Activated naive CD4-positive, alpha-beta T cell treated with anti-CD3 and anti-CD28 coated beads, Interleukin-2, amount 50 U/mL, for 24 hours (primary cell): ENCODE data around the gene SLC44A3.

Source experiments
- H3K27ac Mint-ChIP-seq: one replicate; pipeline ENCODE4 v1.8.0; 2021; ENCODE audit warnings: mild to moderate bottlenecking, mixed read lengths
- H3K27me3 Mint-ChIP-seq: one replicate; pipeline ENCODE4 v1.8.0; 2021; ENCODE audit warnings: mixed read lengths
- H3K36me3 Mint-ChIP-seq: one replicate; pipeline ENCODE4 v1.8.0; 2021; ENCODE audit warnings: mixed read lengths
- H3K4me1 Mint-ChIP-seq: one replicate; pipeline ENCODE4 v1.8.0; 2021; ENCODE audit warnings: mixed read lengths
- H3K4me3 Mint-ChIP-seq: one replicate; pipeline ENCODE4 v1.8.0; 2021; ENCODE audit warnings: mild to moderate bottlenecking, mixed read lengths
- H3K9me3 Mint-ChIP-seq: one replicate; pipeline ENCODE4 v1.8.0; 2021; ENCODE audit warnings: mixed read lengths

The SLC44A3 gene

DNA sequence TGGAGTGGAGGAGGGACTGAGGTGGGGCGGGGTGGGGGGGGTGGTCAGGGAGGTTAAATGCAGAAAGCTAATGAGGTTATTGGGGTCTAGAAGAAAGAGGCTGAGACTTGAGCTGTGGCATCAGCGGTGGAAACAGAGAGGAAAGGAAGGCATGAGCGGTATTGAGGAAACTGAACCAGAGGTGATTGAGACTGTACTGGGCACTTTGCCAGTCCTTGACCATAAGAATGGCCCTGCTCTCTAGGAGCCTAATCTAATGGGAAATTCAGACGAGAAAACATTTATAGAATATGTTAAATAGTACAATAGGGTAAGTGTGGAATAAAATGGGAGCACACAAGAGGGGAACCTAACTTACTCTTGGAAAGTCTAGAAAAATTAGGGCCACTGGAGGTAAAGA is 23.7 kb downstream of the SLC44A3 start:
- Mint-ChIP-seq H3K4me1 (peaks cover 3% of the 10 kb centered on the region), H3K36me3 (no peaks in the 10 kb centered on the region), H3K4me3 (no peak overlapping the region), H3K27ac (no peak overlapping the region), H3K27me3 (no peaks in the 10 kb centered on the region), H3K9me3 (no peaks in the 10 kb centered on the region)

DNA sequence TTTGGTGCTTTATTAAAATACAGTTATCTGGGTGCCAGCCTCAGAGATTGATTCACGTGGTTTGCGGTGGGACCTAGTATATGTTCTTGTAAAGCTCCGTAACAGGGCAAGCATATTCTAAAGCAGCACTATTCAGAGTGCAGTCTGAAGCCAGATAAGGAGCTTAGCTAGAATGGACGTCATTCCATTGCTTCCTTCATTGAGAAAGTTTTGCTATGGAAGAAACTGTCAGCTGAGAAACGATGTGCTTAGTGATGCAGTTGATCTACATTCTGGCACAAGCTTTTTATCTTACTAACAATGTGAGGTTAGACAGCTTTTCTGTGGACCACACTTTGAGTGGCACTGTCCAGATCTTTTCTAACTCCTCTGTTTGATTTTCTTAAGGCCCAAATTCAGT is 26.2 kb downstream of the SLC44A3 start:
- no peaks in the 10 kb centered on the region for H3K27me3 Mint-ChIP-seq
- H3K27ac Mint-ChIP-seq, result no peak overlapping the region
- no peaks in the 10 kb centered on the region for H3K36me3 Mint-ChIP-seq
- peaks cover 3% of the 10 kb centered on the region for H3K4me1 Mint-ChIP-seq
- H3K4me3 Mint-ChIP-seq, result no peak overlapping the region
- no peaks in the 10 kb centered on the region for H3K9me3 Mint-ChIP-seq

DNA sequence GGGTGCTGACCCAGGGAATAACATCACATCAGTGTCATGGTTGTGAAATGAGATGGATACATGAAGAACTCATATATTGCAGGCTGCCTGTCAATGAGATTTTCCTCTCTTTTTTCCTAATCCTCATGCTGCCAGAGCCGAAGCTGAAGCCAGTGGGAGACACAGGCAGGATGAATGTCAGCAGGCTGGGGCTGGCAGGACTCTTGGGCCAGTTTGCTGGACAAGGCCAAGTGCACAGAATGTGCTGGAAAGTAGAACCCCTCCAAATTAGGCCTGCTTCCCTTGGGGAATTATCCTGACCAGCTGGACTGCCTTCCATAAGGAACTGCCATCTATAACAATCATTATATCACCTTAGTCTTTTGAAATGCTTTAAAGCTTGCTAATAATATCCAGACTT is 31.4 kb downstream of the SLC44A3 start:
- Mint-ChIP-seq H3K4me1 (no peaks in the 10 kb centered on the region), H3K27ac (no peak overlapping the region), H3K4me3 (no peak overlapping the region), H3K27me3 (no peaks in the 10 kb centered on the region), H3K36me3 (no peaks in the 10 kb centered on the region), H3K9me3 (no peaks in the 10 kb centered on the region)

DNA sequence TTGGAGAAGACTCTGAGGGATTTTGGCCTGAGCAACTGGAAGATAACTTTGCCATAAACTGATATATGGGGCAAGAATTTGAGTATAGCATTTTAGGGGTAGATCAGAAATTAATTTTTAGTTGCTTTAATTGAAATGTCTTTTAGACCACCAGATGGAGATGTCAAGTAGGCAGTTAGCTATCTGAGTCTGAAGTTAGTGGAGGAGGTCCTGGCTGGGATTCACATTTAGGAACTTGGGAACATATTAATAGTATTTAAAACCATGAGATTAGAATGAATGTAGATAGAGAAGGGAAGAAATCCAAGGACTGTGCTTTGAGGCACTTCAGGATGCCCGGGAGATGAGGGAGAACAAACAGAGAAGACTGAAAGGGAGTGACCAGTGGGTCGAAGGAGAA is 32.6 kb downstream of the SLC44A3 start:
- Mint-ChIP-seq H3K4me3 (no peak overlapping the region), H3K27me3 (no peaks in the 10 kb centered on the region), H3K4me1 (no peaks in the 10 kb centered on the region), H3K27ac (no peak overlapping the region), H3K36me3 (no peaks in the 10 kb centered on the region), H3K9me3 (no peaks in the 10 kb centered on the region)

DNA sequence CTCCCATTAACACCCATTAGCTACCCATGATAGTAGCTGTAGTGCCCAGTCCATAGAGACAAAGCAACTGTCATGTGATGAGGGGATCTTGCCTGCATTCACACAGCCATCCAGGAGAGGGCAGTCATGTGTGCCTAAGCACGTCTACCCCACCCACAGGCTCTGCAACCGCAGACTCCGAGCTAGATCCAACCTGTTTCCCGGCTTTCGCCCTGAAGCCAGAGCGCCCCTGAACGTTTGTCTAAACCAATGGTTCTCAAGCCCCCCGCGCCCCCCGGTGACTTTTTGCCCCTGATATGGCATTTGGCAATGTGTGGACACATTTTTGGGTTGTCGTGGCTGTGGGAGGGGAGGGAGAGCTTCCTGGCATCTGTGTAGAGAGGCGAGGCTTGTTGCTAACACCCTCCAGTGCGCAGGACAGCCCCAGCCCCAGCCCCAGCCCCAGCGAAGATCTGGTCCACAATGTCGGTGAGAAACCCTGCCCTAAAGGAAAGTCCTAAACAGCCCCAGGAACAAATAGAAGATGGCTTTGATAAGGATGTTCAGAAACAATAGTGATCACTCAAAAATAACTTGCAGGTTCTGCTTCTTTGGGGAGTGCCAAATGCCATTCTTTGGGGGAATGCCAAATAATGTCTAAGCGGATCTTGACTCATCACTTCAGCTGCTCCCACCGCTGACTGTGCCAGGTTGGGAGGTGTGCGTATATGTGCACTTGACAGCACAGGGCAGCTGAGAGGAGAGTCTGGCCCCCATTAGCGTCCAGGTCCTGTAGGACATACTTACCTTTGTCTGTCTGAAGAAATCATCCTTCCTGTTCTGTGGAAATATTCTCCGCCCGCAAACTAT is 34.5 kb downstream of the SLC44A3 start:
- H3K27me3 Mint-ChIP-seq, result peaks cover 5% of the 10 kb centered on the region
- no peaks in the 10 kb centered on the region for H3K9me3 Mint-ChIP-seq
- no peak overlapping the region for H3K4me3 Mint-ChIP-seq
- H3K27ac Mint-ChIP-seq, result no peak overlapping the region
- H3K36me3 Mint-ChIP-seq, result no peaks in the 10 kb centered on the region
- H3K4me1 Mint-ChIP-seq, result no peaks in the 10 kb centered on the region

- no peak overlapping the region for H3K27ac Mint-ChIP-seq
- no peaks in the 10 kb centered on the region for H3K36me3 Mint-ChIP-seq
- peaks cover 5% of the 10 kb centered on the region for H3K27me3 Mint-ChIP-seq
- H3K4me3 Mint-ChIP-seq, result no peak overlapping the region
- no peaks in the 10 kb centered on the region for H3K4me1 Mint-ChIP-seq
- no peaks in the 10 kb centered on the region for H3K9me3 Mint-ChIP-seq
Measured at GRCh38 chr1:94855307-94855700, 35.1 kb downstream of the SLC44A3 start.

DNA sequence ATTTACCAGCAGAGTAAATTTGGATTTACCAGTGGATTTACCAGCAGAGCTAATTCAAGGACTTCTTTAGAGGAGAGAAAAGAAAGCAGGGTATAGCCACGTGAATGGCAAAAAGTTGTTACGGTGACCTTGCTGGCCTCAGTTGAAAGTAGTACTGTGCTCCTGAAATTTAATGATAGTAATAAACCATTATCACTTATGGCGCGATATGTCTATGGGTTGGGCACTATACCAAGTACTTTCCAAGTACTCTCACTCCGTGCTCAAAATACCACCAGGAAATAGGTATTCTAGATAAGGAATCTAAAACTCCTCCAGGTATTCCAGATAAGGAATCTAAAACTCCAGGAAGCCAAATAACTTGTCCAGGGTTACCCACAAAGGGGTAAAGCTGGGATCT is 35.8 kb downstream of the SLC44A3 start:
- peaks cover 5% of the 10 kb centered on the region for H3K27me3 Mint-ChIP-seq
- no peaks in the 10 kb centered on the region for H3K9me3 Mint-ChIP-seq
- H3K4me1 Mint-ChIP-seq, result no peaks in the 10 kb centered on the region
- no peak overlapping the region for H3K27ac Mint-ChIP-seq
- no peak overlapping the region for H3K4me3 Mint-ChIP-seq
- no peaks in the 10 kb centered on the region for H3K36me3 Mint-ChIP-seq

DNA sequence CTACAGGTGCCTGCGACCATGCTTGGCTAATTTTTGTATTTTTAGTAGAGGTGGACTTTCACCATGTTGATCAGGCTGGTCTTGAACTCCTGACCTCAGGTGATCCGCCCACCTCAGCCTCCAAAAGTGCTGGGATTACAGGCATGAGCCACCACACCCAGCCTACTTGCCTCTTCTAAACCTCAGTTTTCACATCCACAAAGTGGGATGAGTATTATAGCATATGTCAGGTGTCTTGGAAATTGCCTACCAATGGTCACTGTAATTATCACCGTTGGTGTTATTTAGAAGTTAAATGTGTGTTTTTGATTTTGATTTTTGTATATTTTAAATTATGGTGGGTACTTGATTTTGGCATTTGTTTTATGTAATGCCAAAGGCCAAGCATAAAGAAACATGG is 36.7 kb downstream of the SLC44A3 start:
- H3K4me1 Mint-ChIP-seq, result no peaks in the 10 kb centered on the region
- H3K27me3 Mint-ChIP-seq, result peaks cover 5% of the 10 kb centered on the region
- H3K9me3 Mint-ChIP-seq, result no peaks in the 10 kb centered on the region
- no peaks in the 10 kb centered on the region for H3K36me3 Mint-ChIP-seq
- H3K27ac Mint-ChIP-seq, result no peak overlapping the region
- H3K4me3 Mint-ChIP-seq, result no peak overlapping the region

DNA sequence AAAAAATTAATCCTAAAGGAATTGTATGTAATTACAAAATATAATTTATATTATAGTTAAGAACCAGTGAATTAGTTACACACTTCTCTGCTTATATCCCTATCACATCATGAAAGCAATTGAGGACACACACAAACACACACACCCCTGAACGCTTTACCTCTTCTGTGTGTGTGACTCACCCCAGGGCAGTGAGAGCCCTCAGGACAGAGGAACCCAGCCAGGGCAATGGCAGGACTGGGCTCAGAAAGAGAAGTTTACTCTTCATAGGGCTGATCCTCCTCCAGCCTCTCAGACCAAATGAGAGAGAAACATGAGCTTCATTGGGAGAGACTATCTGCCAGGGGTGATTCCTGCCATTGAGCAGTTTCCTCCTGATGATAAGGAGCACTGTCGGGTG is 38.1 kb downstream of the SLC44A3 start:
- Mint-ChIP-seq H3K27me3 (peaks cover 5% of the 10 kb centered on the region), H3K9me3 (no peaks in the 10 kb centered on the region), H3K4me1 (no peaks in the 10 kb centered on the region), H3K4me3 (no peak overlapping the region), H3K36me3 (no peaks in the 10 kb centered on the region), H3K27ac (no peak overlapping the region)

GRCh38 chr1:94859174-94859573 is 39.0 kb downstream of the SLC44A3 start:
- Mint-ChIP-seq H3K4me3 (no peak overlapping the region), H3K27me3 (peaks cover 5% of the 10 kb centered on the region), H3K36me3 (no peaks in the 10 kb centered on the region), H3K9me3 (no peaks in the 10 kb centered on the region), H3K27ac (no peak overlapping the region), H3K4me1 (no peaks in the 10 kb centered on the region)

DNA sequence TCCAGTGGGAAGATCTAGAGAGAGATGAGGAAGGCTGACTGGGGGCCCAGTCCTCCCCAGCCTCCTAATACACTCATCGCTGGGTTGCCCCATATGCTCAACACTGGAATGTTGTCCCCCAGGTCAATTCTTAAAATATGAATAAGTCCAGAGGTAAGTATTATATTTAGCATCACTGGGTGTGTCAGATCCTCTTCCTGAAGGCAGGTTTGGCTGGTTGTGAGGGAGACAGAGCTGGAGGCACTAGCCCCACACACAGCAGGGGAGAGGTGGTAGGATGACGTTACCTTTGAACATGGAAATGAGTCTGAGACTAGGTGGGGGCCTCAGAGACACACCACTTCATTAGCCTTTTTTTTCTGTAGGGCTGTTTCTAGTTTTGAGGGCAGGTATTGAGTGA is 42.6 kb downstream of the SLC44A3 start:
- H3K27me3 Mint-ChIP-seq, result peaks cover 5% of the 10 kb centered on the region
- H3K36me3 Mint-ChIP-seq, result no peaks in the 10 kb centered on the region
- H3K27ac Mint-ChIP-seq, result no peak overlapping the region
- no peaks in the 10 kb centered on the region for H3K4me1 Mint-ChIP-seq
- no peak overlapping the region for H3K4me3 Mint-ChIP-seq
- H3K9me3 Mint-ChIP-seq, result no peaks in the 10 kb centered on the region

GRCh38 chr1:94863297-94863911 is 43.2 kb downstream of the SLC44A3 start:
- Mint-ChIP-seq H3K36me3 (no peaks in the 10 kb centered on the region), H3K27ac (no peak overlapping the region)

DNA sequence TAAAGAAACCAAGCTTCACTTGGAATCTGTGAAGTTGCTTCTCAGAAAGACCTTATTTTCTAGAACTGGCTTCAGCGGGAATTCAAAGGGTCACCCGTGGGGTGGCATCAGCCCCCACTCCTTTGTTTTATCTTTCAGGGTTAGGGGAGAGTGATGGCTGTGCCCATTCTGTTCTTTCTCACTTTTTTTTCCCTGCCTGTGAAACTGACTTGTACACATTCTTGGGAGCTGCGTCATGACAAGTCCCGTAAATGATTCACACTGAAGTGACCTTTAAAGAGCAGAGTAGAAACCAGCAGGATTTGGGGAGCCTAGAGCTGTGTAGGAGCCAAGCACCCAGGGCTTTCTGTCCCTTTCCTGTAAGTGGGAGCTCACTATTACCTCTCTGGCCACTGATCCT is 43.8 kb downstream of the SLC44A3 start:
- H3K27ac Mint-ChIP-seq, result no peak overlapping the region
- H3K9me3 Mint-ChIP-seq, result no peaks in the 10 kb centered on the region
- H3K27me3 Mint-ChIP-seq, result peaks cover 2% of the 10 kb centered on the region
- no peaks in the 10 kb centered on the region for H3K4me1 Mint-ChIP-seq
- H3K36me3 Mint-ChIP-seq, result no peaks in the 10 kb centered on the region
- no peak overlapping the region for H3K4me3 Mint-ChIP-seq

More at GRCh38 chr1:94863297-94863911, 43.2 kb downstream of the SLC44A3 start:
- Mint-ChIP-seq H3K4me1 (no peaks in the 10 kb centered on the region), H3K9me3 (no peaks in the 10 kb centered on the region), H3K27me3 (peaks cover 3% of the 10 kb centered on the region), H3K4me3 (no peak overlapping the region)

GRCh38 chr1:94864821-94865220 is 44.7 kb downstream of the SLC44A3 start:
- Mint-ChIP-seq H3K27me3 (no peaks in the 10 kb centered on the region), H3K9me3 (no peaks in the 10 kb centered on the region), H3K36me3 (no peaks in the 10 kb centered on the region), H3K27ac (no peak overlapping the region), H3K4me3 (no peak overlapping the region), H3K4me1 (no peaks in the 10 kb centered on the region)

- Mint-ChIP-seq H3K4me1 (no peaks in the 10 kb centered on the region), H3K27me3 (no peaks in the 10 kb centered on the region), H3K9me3 (no peaks in the 10 kb centered on the region), H3K27ac (no peak overlapping the region), H3K36me3 (no peaks in the 10 kb centered on the region), H3K4me3 (no peak overlapping the region)
Measured at GRCh38 chr1:94865360-94865759, 45.2 kb downstream of the SLC44A3 start.

- Mint-ChIP-seq H3K9me3 (no peaks in the 10 kb centered on the region), H3K4me3 (no peak overlapping the region), H3K27me3 (no peaks in the 10 kb centered on the region), H3K27ac (no peak overlapping the region), H3K36me3 (no peaks in the 10 kb centered on the region), H3K4me1 (no peaks in the 10 kb centered on the region)
Measured at GRCh38 chr1:94866164-94866807, 46.1 kb downstream of the SLC44A3 start.
